Activated T-cell treated with anti-CD3 and anti-CD28 coated beads, Interleukin-2, amount 50 U/mL, for 4 hours (primary cell): Measurements from ENCODE around the gene GBGT1. TPM values are rescaled to one million over a fixed set of nuclear protein-coding genes. Genes with fewer than 3 reads are reported as not detected.
A peak's percentile ranks its signal among the peaks of the same experiment; 100 is the strongest.

Source experiments
- ATAC-seq, 2 donors: fragments of 200-7000 bp; cut with Tn5 transposase; one replicate each; pipeline ENCODE4 v1.10.0; 2021
- DNase-seq: peaks from one replicate; pipeline ENCODE4 v3.0.0-alpha.2; 2020
- H3K27me3 Mint-ChIP-seq: one replicate; pipeline ENCODE4 v1.8.0; 2021; ENCODE audit warnings: low read depth, mixed read lengths
- H3K36me3 Mint-ChIP-seq: one replicate; pipeline ENCODE4 v1.8.0; 2022; ENCODE audit warnings: mixed read lengths; ENCODE audit not compliant: insufficient read depth
- H3K4me1 Mint-ChIP-seq: one replicate; pipeline ENCODE4 v1.8.0; 2021; ENCODE audit warnings: low read depth, mixed read lengths
- H3K4me3 Mint-ChIP-seq: one replicate; pipeline ENCODE4 v1.8.0; 2021; ENCODE audit warnings: mild to moderate bottlenecking, moderate library complexity, mixed read lengths
- H3K9me3 Mint-ChIP-seq: one replicate; pipeline ENCODE4 v1.8.0; 2021; ENCODE audit warnings: mixed read lengths
- total RNA-seq, 3 donors: library from RNA; stranded (reverse); gene quantifications; one replicate each; pipeline ENCODE4 v1.2.1, GENCODE V29; 2021

Gene GBGT1
- total RNA-seq, 3 donors from 2014 or later: 3.0 to 3.3 (median 3.2) TPM

GRCh38 chr9:133135146-133135745 is 28.5 kb downstream of the GBGT1 start:
- H3K4me3 Mint-ChIP-seq: peak overlapping the region; percentile 19
- no peaks in the 10 kb centered on the region for H3K27me3 Mint-ChIP-seq
- ATAC-seq (peak; percentile 53 to 54), DNase-seq (peak; percentile 52)
- H3K9me3 Mint-ChIP-seq: no peaks in the 10 kb centered on the region
- H3K36me3 Mint-ChIP-seq: peaks cover 1% of the 10 kb centered on the region
- peaks cover 69% of the 10 kb centered on the region for H3K4me1 Mint-ChIP-seq

DNA sequence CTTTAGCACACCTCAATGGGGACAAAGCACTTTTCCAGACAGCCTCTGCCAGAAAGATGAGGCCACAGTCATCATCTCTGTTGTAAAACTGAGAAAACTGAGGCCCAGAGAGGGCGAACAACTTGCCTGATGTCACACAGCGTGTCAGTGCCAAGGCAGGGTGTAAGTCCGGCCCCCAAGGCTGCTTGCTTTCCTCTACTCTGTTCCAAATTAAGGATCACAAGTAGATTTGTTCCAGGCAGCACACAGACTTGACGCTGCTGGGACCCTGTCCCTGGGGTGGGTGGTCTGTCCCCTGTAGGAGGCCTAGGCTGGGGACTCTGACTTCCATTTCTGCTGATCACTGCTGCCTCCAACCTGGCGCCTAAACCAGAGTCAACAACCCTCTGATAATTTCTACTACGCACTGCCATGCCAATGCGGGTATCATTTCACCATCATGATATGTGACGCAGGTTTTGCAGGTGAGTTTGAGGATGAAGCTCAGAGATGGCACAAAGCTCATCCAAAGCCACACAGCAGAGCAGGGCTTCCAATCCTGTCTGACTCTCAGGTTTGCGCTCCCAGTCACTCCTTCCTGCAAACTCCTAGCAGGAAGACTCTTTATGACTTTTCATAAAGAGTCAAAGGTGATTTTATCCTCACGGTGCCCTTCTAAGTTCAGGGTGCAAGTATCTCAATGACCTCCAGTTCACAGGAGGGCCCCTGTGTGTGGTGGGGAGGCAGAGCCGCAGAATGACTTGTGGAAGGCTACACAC is 29.1 kb downstream of the GBGT1 start:
- DNase-seq (no peak), ATAC-seq (peak; percentile 13 to 15)
- peaks cover 1% of the 10 kb centered on the region for H3K36me3 Mint-ChIP-seq
- H3K9me3 Mint-ChIP-seq: no peaks in the 10 kb centered on the region
- H3K4me3 Mint-ChIP-seq: peak overlapping the region; percentile 74
- H3K4me1 Mint-ChIP-seq: peaks cover 74% of the 10 kb centered on the region
- no peaks in the 10 kb centered on the region for H3K27me3 Mint-ChIP-seq

DNA sequence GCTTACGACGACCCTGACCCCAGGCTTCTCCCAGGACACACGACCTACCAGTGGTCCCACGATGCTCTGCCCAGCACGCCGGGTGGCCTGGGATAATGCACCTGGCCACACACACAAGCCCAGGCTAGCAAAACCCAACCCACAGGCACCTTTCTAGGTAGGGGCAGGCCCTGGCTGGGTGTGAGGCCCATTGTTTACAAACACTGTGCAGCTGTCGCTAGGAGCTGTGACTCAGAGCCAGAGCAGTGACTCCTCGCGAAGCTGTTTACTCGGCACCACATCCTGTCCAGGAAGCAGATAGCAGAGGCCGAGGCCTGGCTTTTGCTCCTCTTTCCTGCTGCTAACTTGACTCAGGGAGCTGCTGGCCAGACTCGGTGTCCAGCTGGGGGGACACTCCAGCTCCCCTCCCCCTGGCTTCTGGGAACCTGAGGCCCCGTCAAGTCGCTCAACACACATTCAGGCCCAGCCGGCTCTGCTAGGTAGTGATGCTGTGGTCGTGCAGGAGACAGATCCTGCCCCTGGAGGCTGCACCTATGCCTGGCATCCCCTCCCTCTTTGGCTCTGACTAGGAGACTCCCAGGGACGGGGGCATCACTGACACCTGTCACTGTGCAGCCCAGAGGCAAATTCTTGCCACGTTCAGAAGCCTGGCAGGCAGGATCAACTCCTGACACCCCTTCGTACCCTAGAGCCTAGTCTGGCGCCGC is 29.9 kb downstream of the GBGT1 start:
- DNase-seq: peak; percentile 74
- H3K9me3 Mint-ChIP-seq: no peaks in the 10 kb centered on the region
- H3K27me3 Mint-ChIP-seq: no peaks in the 10 kb centered on the region
- H3K36me3 Mint-ChIP-seq: peaks cover 1% of the 10 kb centered on the region
- peak overlapping the region; percentile 74 for H3K4me3 Mint-ChIP-seq
- ATAC-seq: peak; percentile 87 to 88
- H3K4me1 Mint-ChIP-seq: peaks cover 76% of the 10 kb centered on the region

DNA sequence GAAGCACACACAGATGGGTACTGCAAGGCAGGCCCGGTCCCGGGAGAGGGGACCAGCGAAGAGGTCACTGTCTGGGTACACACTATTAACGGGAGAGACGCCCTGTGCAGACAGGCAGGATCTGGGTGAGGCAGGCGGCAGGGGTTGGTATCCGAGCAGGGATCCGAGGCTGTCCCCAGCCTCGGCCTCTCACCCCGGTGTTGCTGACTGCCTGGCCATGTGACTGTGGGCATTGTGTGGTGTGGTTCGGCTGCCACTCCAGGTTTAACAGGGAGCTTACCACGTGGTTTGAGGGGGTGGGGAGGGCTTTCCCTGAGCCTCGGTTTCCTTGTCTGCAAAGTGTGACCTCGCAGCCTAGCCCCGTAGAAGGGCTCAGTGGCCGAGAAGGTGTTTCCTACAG is 31.5 kb downstream of the GBGT1 start:
- peak overlapping the region; percentile 65 for H3K4me3 Mint-ChIP-seq
- peaks cover 1% of the 10 kb centered on the region for H3K36me3 Mint-ChIP-seq
- no peaks in the 10 kb centered on the region for H3K9me3 Mint-ChIP-seq
- ATAC-seq (no peak), DNase-seq (no peak)
- peaks cover 82% of the 10 kb centered on the region for H3K4me1 Mint-ChIP-seq
- no peaks in the 10 kb centered on the region for H3K27me3 Mint-ChIP-seq

DNA sequence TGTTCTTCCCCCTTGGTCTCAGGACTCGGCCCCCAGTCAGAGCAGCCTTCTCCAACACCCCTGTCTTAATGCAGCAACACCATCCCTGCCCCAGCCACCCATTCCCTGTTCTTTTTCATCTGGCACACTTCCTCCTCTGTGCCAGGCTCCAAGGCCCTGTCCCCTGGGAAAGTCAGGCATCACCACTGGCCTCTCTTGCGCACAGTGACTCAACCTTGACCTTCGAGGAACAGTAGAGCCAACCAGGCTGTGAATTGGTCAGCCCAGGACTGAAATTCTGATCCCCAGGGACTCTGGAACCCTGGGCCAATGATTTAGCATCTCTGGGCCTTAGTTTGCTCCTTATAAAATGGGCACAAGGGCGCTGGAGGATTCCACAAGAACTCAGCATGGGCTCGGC is 32.2 kb downstream of the GBGT1 start:
- H3K36me3 Mint-ChIP-seq: peaks cover 1% of the 10 kb centered on the region

DNA sequence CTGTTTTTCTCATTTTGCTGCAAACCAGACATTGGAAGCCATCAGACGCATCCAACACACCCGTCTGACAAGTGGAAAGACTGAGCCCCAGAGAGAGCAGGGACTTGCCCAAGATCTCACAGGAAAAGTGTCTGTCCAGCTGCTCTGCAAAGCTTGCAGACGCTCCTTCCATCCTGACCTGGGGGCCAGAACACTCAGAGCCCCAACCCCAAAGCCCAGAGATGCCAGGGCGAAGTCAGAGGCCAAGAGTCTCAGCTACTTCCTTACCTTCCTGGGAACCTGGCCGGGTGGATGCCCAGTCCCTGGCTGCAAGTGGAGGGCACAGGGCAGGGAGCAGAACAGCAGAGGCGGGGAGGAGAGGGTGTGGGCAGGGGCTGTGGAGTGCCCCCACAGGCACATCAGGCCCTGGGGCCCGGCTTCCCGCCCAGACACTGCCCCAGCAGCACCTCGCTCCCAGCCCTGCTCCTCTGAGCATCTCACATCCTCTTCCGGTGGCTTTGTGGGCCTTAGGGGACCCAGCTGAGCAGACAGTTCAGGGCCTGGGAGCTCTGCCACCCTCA is 32.9 kb downstream of the GBGT1 start:
- H3K36me3 Mint-ChIP-seq: peaks cover 1% of the 10 kb centered on the region
- H3K9me3 Mint-ChIP-seq: no peaks in the 10 kb centered on the region
- peak overlapping the region; percentile 82 for H3K4me3 Mint-ChIP-seq
- DNase-seq: no peak
- H3K4me1 Mint-ChIP-seq: peaks cover 88% of the 10 kb centered on the region
- ATAC-seq: peak in 1 of 2 donors; percentile 16
- no peaks in the 10 kb centered on the region for H3K27me3 Mint-ChIP-seq

More for the DNA sequence above, 32.2 kb downstream of the GBGT1 start:
- no peak for ATAC-seq
- no peaks in the 10 kb centered on the region for H3K9me3 Mint-ChIP-seq
- peaks cover 87% of the 10 kb centered on the region for H3K4me1 Mint-ChIP-seq
- DNase-seq: no peak
- no peaks in the 10 kb centered on the region for H3K27me3 Mint-ChIP-seq
- peak overlapping the region; percentile 65 for H3K4me3 Mint-ChIP-seq

DNA sequence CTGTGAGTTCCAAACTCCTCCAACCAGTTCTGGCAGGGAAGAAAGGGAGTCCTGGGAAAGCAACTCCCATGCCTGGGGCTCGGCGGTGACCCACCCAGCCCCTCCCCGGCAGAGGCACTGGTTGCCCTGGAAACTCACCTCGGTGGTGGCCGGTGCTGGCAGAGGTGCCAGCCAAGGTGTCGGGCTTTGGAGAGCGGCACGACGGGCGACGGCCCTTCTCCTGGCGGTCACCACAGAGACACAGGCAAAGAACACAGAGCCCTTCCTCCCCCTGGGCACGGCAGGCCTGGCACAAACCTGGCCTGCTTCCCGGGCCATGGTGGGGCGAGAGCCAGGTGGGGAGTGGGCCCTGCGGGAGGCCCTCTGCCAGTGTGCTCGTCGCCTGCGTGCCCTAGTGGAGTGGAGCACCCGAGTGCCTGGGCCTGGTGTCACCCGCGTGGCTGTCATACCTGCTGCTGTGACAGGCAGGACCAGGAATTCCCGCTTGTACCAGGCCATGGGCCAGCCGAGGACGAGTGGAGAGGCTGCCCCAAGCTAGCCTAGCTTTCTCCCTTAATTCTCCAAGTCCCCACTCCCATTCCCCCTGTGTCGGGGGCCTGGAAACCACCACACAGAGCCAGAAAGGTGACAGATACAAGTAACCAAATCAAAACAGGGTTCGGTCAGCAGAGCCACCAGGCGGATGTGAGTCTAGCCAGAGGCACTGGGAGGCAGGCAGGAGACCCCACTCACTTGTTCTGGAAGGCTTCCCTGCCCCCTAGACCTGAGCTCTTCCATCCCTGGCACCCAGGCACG is 34.5 kb downstream of the GBGT1 start:
- peaks cover 87% of the 10 kb centered on the region for H3K4me1 Mint-ChIP-seq
- DNase-seq (no peak), ATAC-seq (no peak)
- H3K4me3 Mint-ChIP-seq: peak overlapping the region; percentile 82
- H3K36me3 Mint-ChIP-seq: peaks cover 1% of the 10 kb centered on the region
- no peaks in the 10 kb centered on the region for H3K27me3 Mint-ChIP-seq
- no peaks in the 10 kb centered on the region for H3K9me3 Mint-ChIP-seq

- H3K27me3 Mint-ChIP-seq: no peaks in the 10 kb centered on the region
Measured at GRCh38 chr9:133128152-133128551, 35.6 kb downstream of the GBGT1 start.

GRCh38 chr9:133127340-133127981 is 36.3 kb downstream of the GBGT1 start:
- Mint-ChIP-seq H3K27me3 (no peaks in the 10 kb centered on the region), H3K4me1 (peaks cover 81% of the 10 kb centered on the region), H3K9me3 (no peaks in the 10 kb centered on the region), H3K36me3 (no peaks in the 10 kb centered on the region), H3K4me3 (peak overlapping the region; percentile 65)
- DNase-seq (peak; percentile 45), ATAC-seq (peak; percentile 42 to 53)

More at GRCh38 chr9:133128152-133128551, 35.6 kb downstream of the GBGT1 start:
- DNase-seq: no peak
- ATAC-seq: no peak
- Mint-ChIP-seq H3K36me3 (no peaks in the 10 kb centered on the region), H3K4me3 (peak overlapping the region; percentile 82), H3K9me3 (no peaks in the 10 kb centered on the region), H3K4me1 (peaks cover 84% of the 10 kb centered on the region)

- ATAC-seq (no peak), DNase-seq (no peak)
- no peaks in the 10 kb centered on the region for H3K9me3 Mint-ChIP-seq
- H3K27me3 Mint-ChIP-seq: no peaks in the 10 kb centered on the region
- H3K36me3 Mint-ChIP-seq: no peaks in the 10 kb centered on the region
- H3K4me1 Mint-ChIP-seq: peaks cover 80% of the 10 kb centered on the region
- H3K4me3 Mint-ChIP-seq: peak overlapping the region; percentile 71
Measured at GRCh38 chr9:133126697-133127339, 36.9 kb downstream of the GBGT1 start.

DNA sequence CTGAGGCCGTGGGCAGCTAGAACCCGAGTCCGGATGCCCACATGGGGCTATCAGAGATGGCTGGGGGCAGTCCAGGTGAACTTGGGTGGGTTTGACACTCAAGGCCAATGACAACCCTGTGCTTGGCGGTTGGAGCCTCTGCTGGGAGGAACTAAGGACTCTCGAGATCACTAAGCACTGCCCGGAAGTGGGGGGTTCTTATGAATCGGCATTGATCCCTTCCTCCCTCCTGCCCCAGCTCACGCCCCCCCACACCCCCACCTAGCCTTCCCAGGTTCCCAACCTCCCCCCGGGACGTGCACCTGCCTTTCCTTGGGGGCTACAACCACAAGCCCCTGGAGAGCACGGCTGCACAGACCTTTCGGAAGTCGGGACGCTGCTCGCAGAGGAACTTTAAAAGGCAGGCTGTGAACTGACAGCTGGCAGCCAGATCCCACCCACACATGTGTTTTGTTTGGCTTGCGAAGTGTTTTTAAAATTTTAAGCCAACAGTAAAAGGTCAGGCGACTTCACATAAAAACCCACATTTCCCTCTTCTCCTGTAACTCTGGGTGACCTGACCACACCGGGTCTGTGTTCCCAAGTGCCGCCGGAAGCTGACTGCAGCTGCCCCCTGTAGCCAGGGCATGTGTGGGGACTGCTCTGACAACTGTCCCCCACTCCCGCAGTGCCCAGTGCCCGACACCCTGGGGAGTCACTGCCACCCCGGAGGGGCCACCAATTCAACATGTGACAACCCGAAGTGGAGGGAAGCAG is 37.6 kb downstream of the GBGT1 start:
- H3K9me3 Mint-ChIP-seq: no peaks in the 10 kb centered on the region
- no peaks in the 10 kb centered on the region for H3K36me3 Mint-ChIP-seq
- H3K27me3 Mint-ChIP-seq: no peaks in the 10 kb centered on the region
- ATAC-seq (no peak), DNase-seq (no peak)
- peaks cover 79% of the 10 kb centered on the region for H3K4me1 Mint-ChIP-seq
- H3K4me3 Mint-ChIP-seq: peak overlapping the region; percentile 71

DNA sequence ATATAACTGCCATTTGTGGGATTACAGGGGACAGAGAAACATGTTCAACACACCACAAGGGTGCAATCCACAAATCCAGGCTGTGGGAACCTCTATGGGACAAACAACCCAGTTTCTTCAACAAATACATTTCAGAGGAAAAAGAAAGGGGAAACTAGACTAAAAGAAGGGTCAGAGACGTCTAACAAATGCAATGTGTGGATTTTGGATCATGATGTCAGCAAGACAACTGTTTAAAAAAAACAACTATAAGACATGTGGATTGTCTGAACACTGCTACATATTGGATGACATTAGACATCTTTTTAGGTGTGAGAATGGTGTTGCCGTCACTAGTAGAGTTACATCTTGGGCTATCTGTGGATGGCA is 38.8 kb downstream of the GBGT1 start:
- DNase-seq: no peak
- Mint-ChIP-seq H3K4me3 (no peak overlapping the region), H3K4me1 (peaks cover 73% of the 10 kb centered on the region), H3K36me3 (no peaks in the 10 kb centered on the region), H3K9me3 (no peaks in the 10 kb centered on the region), H3K27me3 (no peaks in the 10 kb centered on the region)
- ATAC-seq: no peak
